HG03575 (cell line): ENCODE measurements around the gene PGAM2.

ENCODE experiments used
- ATAC-seq: cut with Tn5 transposase; IDR thresholded peaks from one replicate; pipeline ENCODE4 v1.9.1; 2021; ENCODE audit not compliant: unreplicated experiment, insufficient number of reproducible peaks, low FRiP score; ENCODE audit errors: extremely low read depth

PGAM2 gene

DNA sequence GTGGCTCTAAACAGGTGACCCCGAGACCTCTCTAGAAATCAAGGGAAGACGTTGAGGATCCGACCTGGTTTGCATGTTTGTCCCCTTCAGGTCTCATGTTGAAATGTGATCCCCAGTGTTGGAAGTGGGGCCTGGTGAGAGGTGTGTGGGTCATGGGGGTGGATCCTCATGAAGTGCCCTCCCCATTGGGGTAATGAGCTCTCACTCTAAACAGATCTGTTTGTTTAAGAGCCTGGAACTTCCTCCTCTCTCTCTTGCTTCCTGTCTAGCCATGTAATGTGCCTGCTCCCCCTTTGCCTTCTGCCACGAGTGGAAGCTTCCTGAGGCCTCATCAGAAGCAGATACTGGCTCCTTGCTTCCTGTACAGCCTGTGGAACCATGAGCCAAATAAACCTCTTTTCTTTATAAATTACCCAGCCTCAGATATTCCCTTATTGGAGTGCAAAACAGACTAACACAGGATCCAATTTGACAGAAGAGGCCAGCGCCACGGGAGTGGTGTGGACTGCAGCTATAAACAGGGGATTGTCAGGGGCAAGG is 27.8 kb upstream of the PGAM2 start:
- no peak for ATAC-seq

DNA sequence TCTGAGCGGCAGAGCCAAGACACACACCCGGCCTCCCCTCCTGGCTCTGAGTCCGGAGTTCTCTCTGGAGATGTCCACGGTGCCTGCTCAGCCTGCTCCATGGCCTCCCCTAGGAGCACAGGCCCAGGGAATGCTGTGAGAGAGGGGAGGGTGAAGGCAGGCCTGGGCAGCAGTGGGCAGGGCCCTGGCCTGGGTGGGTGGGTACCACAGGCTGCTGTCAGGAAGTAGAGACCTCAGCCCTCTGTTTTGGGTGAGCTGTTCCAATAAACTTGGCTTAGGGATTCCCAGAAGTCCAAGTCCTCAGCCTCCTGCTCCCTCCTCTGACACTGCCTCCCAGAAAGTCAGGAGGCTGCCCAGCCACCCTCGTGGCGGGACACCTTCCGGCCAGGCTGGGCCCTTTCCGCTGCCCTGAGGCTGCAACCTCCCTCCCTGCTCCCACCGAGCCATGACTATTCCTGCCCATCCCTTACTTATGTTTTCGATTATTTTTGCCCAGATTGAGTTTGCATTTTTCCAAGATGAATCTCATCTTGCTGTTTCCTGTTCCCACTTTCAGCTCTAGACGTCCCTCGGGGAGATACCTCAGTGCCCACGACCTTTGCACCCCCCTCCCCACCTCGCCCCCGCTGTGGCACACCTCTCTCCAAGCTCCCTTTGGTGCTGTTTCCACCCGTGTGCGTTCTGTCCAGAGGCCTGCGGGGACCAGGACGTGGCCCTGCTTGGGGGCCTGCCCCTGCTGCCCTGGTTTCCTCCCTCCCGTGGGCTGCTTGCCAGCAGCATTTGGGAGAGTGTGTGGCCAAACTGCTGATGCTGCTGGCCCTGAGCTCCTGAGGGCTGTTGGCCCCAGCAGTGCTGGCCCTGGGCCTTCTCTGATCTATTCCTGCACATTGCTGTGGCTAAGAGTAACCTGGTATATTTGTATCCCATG is 22.8 kb upstream of the PGAM2 start:
- ATAC-seq = no peak

DNA sequence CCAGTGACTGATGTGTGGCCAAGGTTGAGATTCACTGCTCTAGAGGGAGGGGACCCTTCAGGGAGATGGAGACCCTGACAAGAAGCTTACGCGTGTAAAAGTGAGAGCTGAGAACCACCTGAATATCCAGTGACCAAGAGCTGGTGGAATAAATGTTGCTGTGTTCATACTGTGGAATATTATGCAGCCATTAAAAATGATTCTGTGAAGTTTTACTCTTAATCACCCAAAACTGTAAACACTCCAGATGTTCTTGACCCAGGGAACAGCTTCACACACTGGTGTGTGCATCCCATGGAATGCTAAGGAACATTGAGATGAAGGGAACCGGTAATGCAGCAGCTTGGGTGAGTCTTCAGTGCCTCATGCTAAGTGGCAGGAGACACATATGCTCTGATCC is 21.3 kb upstream of the PGAM2 start:
- ATAC-seq = no peak

DNA sequence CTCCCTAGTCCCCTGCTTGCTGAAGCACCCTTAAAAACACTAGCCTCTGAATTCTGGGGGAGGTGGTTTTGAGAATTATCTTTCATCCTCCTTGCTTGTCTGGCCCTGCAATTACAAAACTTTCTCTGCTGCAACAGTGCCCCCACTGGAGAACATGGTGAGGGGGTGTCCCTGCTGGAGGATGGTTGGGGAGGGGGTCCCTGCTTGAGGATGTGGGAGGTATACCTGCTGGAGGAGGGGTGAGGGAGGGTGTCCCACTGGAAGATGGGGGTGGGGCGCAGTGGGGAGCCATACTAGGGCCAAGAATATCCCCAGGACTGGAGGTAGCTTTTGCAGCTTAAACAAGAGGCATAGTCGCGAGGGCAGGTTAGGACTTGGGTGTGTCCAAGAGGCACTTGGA is 20.2 kb upstream of the PGAM2 start:
- no peak for ATAC-seq

DNA sequence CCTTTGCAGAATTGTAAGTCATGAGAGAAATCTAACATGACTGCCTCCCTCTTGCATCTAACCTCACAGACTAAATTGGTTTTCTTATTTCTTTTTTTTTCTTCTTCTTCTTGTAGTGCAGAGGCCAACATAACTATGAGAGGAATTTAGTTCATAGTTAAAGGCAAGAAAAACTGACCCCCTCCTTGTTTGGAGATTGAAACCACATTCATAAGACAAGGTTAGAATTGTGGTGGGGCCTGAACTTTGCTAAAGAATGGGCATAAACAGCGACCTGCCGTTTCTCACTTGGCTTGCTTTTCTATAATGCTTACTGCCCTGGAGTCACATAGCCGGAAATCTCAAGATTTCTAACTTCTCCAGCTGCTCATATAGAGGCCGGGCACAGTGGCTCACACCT is 19.3 kb upstream of the PGAM2 start:
- ATAC-seq = no peak

DNA sequence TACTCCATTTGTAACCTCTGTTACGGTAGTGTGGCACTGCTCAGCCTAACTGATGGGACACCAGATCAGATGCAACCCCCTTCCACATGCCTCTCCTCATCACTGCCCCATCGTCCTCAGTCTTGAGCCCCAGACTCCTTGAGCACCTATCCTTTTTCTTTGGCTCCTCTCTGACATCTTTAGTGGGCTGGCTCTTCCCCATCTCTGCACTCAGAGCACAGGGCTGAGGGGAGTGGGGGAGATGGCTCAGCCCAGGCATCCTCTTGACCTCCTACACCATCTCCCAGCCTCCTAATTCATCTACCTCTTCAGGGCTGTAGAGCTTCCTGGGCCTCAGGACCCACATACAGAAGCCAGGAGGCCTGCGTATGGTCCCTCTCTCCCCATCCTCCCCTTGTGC is 18.4 kb upstream of the PGAM2 start:
- ATAC-seq = no peak

DNA sequence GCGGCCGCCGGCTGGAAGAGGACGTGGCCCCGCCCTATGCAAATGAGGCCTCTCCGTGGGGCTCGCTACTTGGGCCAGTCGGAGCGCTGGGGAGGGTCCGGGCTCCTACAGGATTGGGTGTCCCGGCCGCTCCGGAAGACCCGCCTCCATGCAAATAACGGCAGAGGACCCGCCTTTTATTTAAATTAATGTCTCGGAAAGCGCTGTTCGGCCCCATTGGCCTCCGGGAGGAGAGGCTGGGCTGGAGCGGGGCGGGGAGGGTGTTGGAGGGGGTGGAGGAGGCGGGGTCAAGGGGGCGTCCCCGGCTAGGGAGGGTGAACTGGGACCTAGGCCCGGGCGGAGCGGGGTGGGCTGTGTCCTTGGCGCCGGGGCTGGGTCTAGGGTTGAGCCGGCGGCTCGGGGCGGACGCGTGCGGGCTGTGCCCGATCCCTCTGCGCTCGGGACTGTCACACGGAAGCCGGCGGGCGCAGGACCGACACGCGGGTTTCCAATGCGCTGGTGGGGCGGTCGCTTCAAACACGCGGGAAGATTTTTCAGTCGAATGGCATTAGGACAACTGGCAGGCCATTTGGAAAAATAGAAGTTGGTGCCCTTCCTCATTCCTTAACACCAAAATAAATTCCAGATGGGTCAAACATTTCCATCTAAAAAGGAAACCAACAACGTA is 17.3 kb upstream of the PGAM2 start:
- peak; percentile 82 for ATAC-seq

DNA sequence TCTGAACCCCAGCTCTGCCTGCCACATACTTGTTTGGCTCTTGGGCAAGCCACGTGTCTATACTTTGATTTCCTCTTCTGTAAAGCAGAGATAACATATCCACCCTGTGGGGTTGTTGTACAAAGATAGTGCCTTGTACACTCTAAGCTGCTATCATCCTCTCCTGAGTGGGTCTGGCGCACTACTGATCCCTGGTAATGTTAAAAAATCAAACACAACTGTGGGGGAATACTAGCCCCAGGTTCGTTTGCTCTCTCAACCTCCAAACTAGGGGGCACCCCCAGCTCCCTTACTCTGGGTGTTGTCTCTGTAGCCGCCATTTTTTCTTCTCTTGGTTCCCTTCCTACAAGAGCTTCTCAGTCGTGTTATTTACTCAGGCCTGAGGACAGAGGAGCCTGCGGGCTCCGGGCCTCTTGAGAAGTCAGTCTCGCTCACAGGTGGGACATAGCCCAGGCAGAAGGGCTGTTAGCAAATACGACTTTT is 15.9 kb upstream of the PGAM2 start:
- ATAC-seq = no peak

DNA sequence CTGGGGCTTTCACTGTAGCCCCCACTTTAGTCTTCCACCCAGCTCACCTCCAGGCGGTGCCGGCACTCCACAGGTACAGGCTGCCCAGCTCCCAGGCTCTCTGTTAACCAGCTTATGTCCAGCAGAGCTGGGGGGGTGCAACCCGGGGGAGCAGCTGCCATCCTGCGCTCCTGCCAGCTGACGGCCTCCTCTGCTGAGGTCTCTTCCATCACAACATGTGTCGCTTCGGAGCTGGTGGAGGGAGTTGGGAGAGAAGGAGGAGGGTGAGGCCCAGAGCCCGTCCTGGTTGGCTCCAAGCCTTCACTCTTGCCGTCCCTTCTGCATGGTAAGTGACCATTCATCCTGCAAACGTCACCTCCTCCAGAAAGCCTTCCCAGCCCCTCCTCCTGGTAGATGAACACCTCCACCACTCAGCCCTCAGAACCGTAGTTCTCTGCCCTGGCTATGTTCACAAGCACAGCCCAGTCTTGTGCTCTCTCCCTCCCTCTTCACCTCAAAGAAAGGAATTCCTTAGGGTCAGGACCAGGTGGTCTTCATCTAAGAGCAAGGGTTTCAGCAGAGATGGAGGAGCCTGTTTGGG is 15.4 kb upstream of the PGAM2 start:
- ATAC-seq = no peak

DNA sequence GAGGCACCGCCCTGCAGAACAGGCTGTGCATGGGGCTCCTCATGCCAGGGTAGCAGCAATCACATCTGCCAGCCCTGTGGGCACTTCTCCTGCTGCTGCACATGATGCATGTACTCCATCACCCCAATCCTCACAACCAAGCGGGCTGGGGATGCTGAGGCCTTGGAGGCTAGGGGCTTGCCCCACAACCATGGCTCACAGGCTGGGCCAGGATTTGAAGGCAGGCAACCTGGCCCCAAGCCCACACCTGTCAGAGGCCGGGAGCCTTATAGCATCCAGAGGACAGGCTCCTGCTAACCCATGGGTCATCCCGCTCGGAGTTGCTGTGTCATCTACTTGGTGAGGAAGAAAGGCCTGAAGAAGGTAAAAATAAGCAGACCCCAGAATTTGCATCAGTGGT is 14.8 kb upstream of the PGAM2 start:
- no peak for ATAC-seq

DNA sequence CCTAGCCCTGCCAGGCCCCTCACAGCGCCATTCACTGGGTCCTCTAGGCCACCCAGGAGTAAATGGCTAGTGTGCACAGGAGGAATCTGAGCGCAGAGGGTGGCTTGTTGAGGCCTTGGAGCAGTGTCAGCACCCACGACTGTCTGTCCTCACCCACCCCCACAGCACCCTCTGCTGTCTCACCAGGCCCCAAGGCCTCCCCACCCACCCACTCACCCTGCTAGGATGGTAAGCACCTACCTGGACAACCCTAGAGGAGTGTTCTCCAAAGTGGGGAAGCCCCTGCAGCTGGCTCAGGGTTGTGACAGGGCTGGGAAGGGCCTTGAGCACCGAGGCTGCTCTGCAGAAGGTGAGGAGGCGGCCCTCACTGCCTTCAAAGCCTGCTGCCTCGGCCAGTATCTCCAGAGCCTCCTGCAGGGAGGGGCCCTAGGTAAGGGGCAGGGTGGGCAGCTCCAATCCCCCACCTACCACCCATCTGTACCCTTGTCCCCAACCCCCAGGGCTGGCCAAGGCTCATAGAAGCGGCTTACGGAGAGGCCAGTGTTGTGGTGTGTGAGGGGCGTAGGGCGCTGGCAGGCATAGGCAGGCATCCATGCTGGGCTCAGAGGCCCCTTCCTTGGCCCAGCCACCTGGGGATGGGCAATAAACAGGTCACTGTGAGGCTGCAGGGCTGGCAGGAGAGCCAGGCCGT is 14.1 kb upstream of the PGAM2 start:
- no peak for ATAC-seq

DNA sequence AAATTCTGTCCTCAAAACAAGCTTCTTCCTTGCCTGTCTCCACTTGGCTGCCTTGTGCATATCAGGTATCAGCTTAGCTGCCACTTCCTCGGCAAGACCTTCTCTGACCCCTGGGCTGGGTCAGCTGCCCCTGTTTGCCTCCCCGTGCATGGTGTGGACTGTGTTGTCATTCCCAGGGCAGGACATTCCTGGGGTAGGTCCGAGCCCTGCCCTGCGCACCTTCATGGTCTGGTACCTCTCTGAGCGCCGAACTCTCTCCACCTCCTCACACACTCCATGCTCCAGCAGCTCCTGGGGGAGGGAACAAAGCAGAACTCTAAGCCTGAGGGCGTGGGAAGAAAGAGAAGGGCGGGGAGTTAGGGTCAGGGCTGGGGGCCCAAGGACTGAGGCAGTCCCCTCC is 13.2 kb upstream of the PGAM2 start:
- ATAC-seq = no peak

DNA sequence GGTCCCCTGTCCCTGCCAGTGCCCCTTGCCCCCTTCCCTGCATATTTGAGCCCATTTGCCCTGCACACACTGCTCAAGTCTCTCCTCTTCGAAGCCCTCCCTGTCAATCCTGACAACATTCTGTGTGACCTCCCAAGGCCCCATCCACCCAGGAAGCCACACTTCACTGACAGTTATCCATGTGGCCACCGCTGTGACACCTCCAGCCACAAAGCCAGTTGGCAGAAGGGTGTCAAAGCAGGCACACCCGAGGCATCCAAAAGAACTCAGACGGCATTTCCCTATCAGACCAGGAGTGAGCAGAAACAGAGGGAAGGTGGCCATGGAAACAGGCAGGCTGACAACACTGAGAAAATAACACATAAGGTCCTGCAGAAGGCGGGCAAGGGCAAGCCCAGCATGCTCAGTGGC is 12.3 kb upstream of the PGAM2 start:
- ATAC-seq = no peak

DNA sequence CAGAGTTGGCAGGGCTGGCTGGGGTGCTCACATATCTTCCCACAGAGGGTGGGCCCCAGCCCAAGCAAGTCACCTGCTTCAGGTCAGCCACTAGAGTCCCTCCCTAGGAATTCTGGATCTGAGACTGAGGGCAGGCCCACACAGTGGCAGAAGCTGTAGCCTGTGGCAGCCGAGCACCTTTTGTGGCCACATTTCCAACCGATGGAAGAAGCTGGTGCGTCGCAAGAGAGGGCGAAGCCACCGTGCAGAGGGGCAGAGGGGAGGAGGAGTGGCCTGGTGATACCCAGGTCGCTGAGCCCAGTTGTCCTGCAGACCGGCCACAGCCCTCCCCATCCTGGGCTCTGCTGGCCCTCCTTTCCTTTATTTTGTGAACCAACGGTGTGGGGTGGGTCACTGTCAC is 11.7 kb upstream of the PGAM2 start:
- ATAC-seq = no peak

DNA sequence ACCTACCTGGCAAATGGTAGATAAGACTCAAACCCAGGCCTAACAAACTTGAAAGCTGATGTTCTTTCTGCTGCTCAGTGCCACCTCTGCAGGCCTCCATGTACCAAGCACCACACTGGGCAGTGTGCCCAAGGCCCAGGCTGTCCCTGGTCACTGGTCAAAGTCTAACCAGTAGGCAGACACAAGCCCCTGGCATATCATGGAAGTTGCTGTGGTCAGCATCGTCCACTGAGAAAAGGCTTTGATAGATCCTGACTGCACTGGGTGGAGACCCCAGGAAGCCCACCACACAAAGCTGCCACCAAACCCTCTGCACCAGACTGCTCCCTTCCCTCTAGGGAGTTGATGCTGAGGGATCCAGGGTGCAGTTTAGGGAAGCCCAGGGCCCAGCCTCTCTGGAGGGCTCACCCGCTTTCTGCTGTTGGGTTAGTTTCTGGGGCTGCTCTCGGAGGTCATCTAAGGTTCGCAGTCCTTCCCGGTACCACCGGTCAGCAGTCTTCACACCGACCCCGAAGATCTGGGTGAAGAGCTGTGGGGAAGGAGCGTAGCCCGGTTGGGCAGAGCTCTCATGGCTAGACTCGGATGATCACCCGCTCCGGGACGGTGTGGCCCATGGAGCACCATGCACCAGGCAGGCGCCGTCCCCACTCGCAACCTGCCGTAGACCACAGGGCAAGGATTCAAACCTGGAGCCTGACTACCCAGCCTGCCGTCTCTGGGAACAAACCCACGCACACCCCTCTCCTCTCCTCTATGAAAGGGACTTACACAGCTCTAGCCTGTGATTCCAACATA is 10.9 kb upstream of the PGAM2 start:
- ATAC-seq = no peak

DNA sequence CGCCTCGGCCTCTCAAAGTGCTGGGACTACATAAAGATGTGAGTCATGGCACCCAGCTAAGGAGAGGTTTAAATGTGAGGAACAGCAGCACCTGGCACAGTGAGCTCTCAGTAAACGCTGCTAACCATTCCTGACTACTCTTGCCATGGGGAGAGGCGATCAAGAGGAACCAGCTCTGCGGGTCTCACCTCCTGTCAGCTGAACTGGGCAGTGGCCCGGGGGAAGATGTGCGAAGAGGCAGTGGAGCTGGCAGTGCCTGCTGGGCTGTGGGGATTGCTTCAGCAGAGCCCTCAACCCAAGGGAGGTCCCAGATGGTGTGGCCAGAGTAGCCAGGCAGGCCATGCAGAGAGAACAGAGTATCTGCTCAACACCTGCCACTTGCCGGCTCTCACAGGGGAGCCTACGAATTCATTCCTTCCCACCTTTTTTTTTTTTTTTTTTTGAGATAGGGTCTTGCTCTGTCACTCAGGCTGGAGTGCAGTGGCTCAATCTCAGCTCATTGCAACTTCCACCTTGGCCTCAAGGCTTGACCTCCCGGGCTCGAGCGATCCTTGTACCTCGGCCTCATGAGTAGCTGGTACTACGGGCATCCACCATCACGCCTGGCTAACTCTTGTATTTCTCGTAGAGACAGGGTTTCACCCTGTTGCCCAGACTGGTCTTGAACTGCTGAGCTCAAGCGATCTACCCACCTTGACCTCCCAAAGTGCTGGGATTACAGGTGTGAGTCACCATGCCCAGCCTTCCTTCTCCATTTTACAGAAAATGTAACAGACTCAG is 10.1 kb upstream of the PGAM2 start:
- no peak for ATAC-seq

DNA sequence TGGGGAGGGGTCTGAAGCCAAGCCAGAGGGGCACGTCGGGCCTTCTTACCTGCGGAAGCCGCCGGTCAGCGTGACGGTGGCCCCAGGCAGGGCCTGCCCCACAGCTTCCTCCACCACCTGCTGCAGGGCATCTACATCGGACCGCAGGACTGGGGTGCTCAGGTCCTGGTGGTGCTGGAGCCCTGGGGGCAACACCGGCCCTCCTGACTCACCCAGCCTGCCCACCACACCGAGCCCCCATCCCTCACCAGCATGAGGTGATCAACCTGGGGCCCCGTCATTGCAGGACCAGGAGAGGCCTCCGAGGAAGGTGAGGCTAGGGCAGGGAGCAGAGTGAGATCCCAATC is 9.0 kb upstream of the PGAM2 start:
- no peak for ATAC-seq
